Spleen (tissue), 11 donors: ENCODE measurements around the gene MXRA8. TPM values are rescaled to one million over a fixed set of nuclear protein-coding genes. Genes with fewer than 3 reads are reported as not detected.

Experiments used
- DNase-seq: peaks from one replicate; pipeline ENCODE4 v3.0.0-alpha.2; 2020
- H3K27ac ChIP-seq, 8 donors: fragments of 200-600 bp; sonication (generic) in 7 of 8; 1 replicate in 4 of 8; 2 replicates in 4 of 8; pipeline versions ENCODE4 v1.5.0 to v1.8.0; 2016 to 2021; ENCODE audit warnings: inconsistent platforms in 4 of 8, mild to moderate bottlenecking in 4 of 8, moderate library complexity in 1 of 8
- H3K27me3 ChIP-seq, 7 donors: fragments of 200-600 bp; sonication (generic) in 6 of 7; replicated peaks in 1 of 7; 1 replicate in 4 of 7; 2 replicates in 3 of 7; pipeline versions ENCODE4 v1.5.0 to v1.8.0; 2016 to 2021; ENCODE audit warnings: inconsistent platforms in 3 of 7, mild to moderate bottlenecking in 1 of 7
- H3K36me3 ChIP-seq, 6 donors: fragments of 200-600 bp; sonication (generic) in 5 of 6; 1 replicate in 4 of 6; 2 replicates in 2 of 6; pipeline versions ENCODE4 v1.5.0 to v1.8.0; 2016 to 2021; ENCODE audit warnings: inconsistent platforms in 2 of 6
- H3K4me1 ChIP-seq, 6 donors: fragments of 200-600 bp; sonication (generic) in 5 of 6; 1 replicate in 3 of 6; 2 replicates in 3 of 6; pipeline versions ENCODE4 v1.5.0 to v1.8.0; 2016 to 2021; ENCODE audit warnings: inconsistent platforms in 3 of 6
- H3K4me3 ChIP-seq, 8 donors: fragments of 200-600 bp; sonication (generic) in 7 of 8; 1 replicate in 4 of 8; 2 replicates in 4 of 8; pipeline versions ENCODE4 v1.5.0 to v1.8.0; 2016 to 2021; ENCODE audit warnings: inconsistent platforms in 4 of 8, mild to moderate bottlenecking in 4 of 8, moderate library complexity in 2 of 8
- H3K9me3 ChIP-seq, 8 donors: fragments of 200-600 bp; sonication (generic) in 7 of 8; 1 replicate in 4 of 8; 2 replicates in 4 of 8; pipeline versions ENCODE4 v1.5.0 to v1.8.0; 2016 to 2021; ENCODE audit warnings: inconsistent platforms in 4 of 8
- CTCF ChIP-seq, 11 experiments: fragments of 200-600 bp in 7 of 11; fragments of 450-650 bp in 4 of 11; sonication (generic) in 4 of 11; IDR thresholded peaks in 8 of 11; conservative IDR thresholded peaks in 3 of 11; 1 replicate in 7 of 11; 2 replicates in 4 of 11; pipeline versions ENCODE4 v1.4.0 to v1.8.0; 2016 to 2021; ENCODE audit warnings: antibody characterized with exemption in 11 of 11, inconsistent platforms in 4 of 11, mild to moderate bottlenecking in 1 of 11
- POLR2A ChIP-seq, 3 donors: fragments of 450-650 bp; IDR thresholded peaks; one replicate each; pipeline ENCODE4 v1.5.1; 2017; ENCODE audit warnings: antibody characterized with exemption in 3 of 3, mild to moderate bottlenecking in 1 of 3
- POLR2AphosphoS5 ChIP-seq, 3 donors: sonication (generic); formaldehyde crosslinking; IDR thresholded peaks; one replicate each; pipeline ENCODE4 v1.5.1; 2017; ENCODE audit warnings: antibody characterized with exemption in 3 of 3
- WGBS, 5 donors: extraction: QIAGEN DNeasy Blood & Tissue Kit in 3 of 5; methylation state at CpG; one replicate each; pipeline versions ENCODE4 v1.1.5 to v1.1.7; 2013 to 2018; 5-methylcytosine and 5-hydroxymethylcytosine counted together
- intact Hi-C: fragments of 100-400 bp; cut with DNase I; formaldehyde crosslinking; loops from one replicate; pipeline ENCODE4 v1.15.0; 2023; ENCODE audit warnings: low total_unique reads
- polyA plus RNA-seq, 3 donors: library from polyadenylated mRNA; stranded (reverse); fragments of 200-250 nt; gene quantifications; one replicate each; pipeline ENCODE4 v1.2.1, GENCODE V29; 2013
- total RNA-seq, 7 donors: library from RNA; depleted of rRNA in 3 of 7; stranded (reverse); fragments of >200 nt in 3 of 7; fragmentation: NEBNext Ultra II Directional in 4 of 7; extraction: Animal tissue kit (Norgen Biotek cat#: 25700) in 4 of 7; gene quantifications; one replicate each; pipeline versions ENCODE4 v1.1.0 to v1.2.1, GENCODE V29; 2016 to 2021
- donor health status: healthy with polysubstance abuse.
- donor health status: DM: no; HTN: no; CAD: no; lungs with moderate emphysema.
- donor health status: DM: no; HTN: no; CAD: no.
- donor health status: Bipolar disorder and iron deficiency.
- donor health status: healthy.
- donor health status: DM: no; HTN: no; CAD: no.
- donor health status: DM: yes; HTN: yes; CAD: no.

MXRA8 gene
- total and polyA plus RNA-seq, 10 donors: 25.9 to 71.7 (median 47.1) TPM

GRCh38 chr1:1395166-1395565 is 36.8 kb upstream of the MXRA8 start:
- Histone ChIP-seq H3K9me3 (no peaks in the 10 kb centered on the region), H3K27me3 (no peaks in the 10 kb centered on the region), H3K4me1 (peaks cover 11 to 69% (median 44%) of the 10 kb centered on the region in 6 donors), H3K36me3 (peaks cover 12 to 82% (median 79%) of the 10 kb centered on the region in 6 donors), H3K27ac (no peak overlapping the region), H3K4me3 (no peak overlapping the region)
- DNase-seq: no peak
- TF ChIP-seq CTCF (IDR thresholded peaks at IDR 0.05 in 8 of 11, conservative IDR thresholded peaks at IDR 0.05 in 3 of 11) (no peak), POLR2AphosphoS5 (IDR thresholded peaks at IDR 0.05) (peak in 1 of 3 donors; percentile 20), POLR2A (IDR thresholded peaks at IDR 0.05) (no peak)
- intact Hi-C loops: no loop called here
- 89 to 94% (median 92%) methylated on average over 11 of the region's 11 CpGs for WGBS, 5 donors

GRCh38 chr1:1394116-1394515 is 35.8 kb upstream of the MXRA8 start:
- intact Hi-C loops: no loop called here
- H3K27me3 ChIP-seq: no peaks in the 10 kb centered on the region
- peaks cover 14 to 92% (median 89%) of the 10 kb centered on the region in 6 donors for H3K36me3 ChIP-seq
- DNase-seq: no peak
- H3K9me3 ChIP-seq: no peaks in the 10 kb centered on the region
- WGBS, 5 donors: 82 to 96% (median 91%) methylated on average over 7 of the region's 7 CpGs
- H3K4me1 ChIP-seq: peaks cover 10 to 63% (median 37%) of the 10 kb centered on the region in 6 donors
- TF ChIP-seq CTCF (IDR thresholded peaks at IDR 0.05 in 8 of 11, conservative IDR thresholded peaks at IDR 0.05 in 3 of 11) (no peak), POLR2AphosphoS5 (IDR thresholded peaks at IDR 0.05) (no peak), POLR2A (IDR thresholded peaks at IDR 0.05) (no peak)
- H3K27ac ChIP-seq: no peak overlapping the region
- no peak overlapping the region for H3K4me3 ChIP-seq

- no peaks in the 10 kb centered on the region for H3K9me3 ChIP-seq
- intact Hi-C loops: no loop called here
- no peaks in the 10 kb centered on the region for H3K27me3 ChIP-seq
- H3K36me3 ChIP-seq: peaks cover 14 to 99% (median 96%) of the 10 kb centered on the region in 6 donors
- WGBS, 5 donors: 92 to 98% (median 96%) methylated on average over 11 of the region's 11 CpGs
- TF ChIP-seq POLR2A (IDR thresholded peaks at IDR 0.05): no peak
- TF ChIP-seq POLR2AphosphoS5 (IDR thresholded peaks at IDR 0.05): peak in 1 of 3 donors; percentile 57
- no peak for TF ChIP-seq CTCF (IDR thresholded peaks at IDR 0.05 in 8 of 11, conservative IDR thresholded peaks at IDR 0.05 in 3 of 11)
- H3K27ac ChIP-seq: no peak overlapping the region
- no peak overlapping the region for H3K4me3 ChIP-seq
- peaks cover 10 to 59% (median 35%) of the 10 kb centered on the region in 6 donors for H3K4me1 ChIP-seq
- DNase-seq: no peak
Observed at GRCh38 chr1:1393428-1393827, 35.1 kb upstream of the MXRA8 start.

GRCh38 chr1:1393014-1393413 is 34.7 kb upstream of the MXRA8 start:
- Histone ChIP-seq H3K27ac (no peak overlapping the region), H3K36me3 (peaks cover 14 to 100% (median 100%) of the 10 kb centered on the region in 6 donors), H3K4me1 (peaks cover 7 to 55% (median 31%) of the 10 kb centered on the region in 6 donors), H3K9me3 (no peaks in the 10 kb centered on the region), H3K4me3 (no peak overlapping the region), H3K27me3 (no peaks in the 10 kb centered on the region)
- intact Hi-C loops: no loop called here
- TF ChIP-seq CTCF (IDR thresholded peaks at IDR 0.05 in 8 of 11, conservative IDR thresholded peaks at IDR 0.05 in 3 of 11) (no peak), POLR2AphosphoS5 (IDR thresholded peaks at IDR 0.05) (peak in 1 of 3 donors; percentile 12), POLR2A (IDR thresholded peaks at IDR 0.05) (no peak)
- 81 to 92% (median 91%) methylated on average over 3 to 4 of the region's 4 CpGs for WGBS, 5 donors
- no peak for DNase-seq
